ENCODE data around the gene TMEM130. TPM values are rescaled to one million over a fixed set of nuclear protein-coding genes. Genes with fewer than 3 reads are reported as not detected.

TMEM130 gene
- total and polyA plus RNA-seq, 9 of the 15 experiments (the other 6 are each of a cell fraction or from before 2014, with no cell fraction given), result 0.07 TPM; not detected in 8

- ATAC-seq (no peak), DNase-seq (ENCODE audit: extremely low read depth in 1 of 4, low spot score in 3 of 4) (no peak), FAIRE-seq (no peak)
- peaks cover 0 to 22% of the 10 kb centered on the region in 2 experiments; a peak in 2 of 5 replicates for H3K4me1 ChIP-seq (replicated peaks in 1 of 2; ENCODE audit: control insufficient read depth in 2 of 2, insufficient read depth in 2 of 2, low read length in 2 of 2)
- no peaks in the 10 kb centered on the region for H3K9me1 ChIP-seq (ENCODE audit: control insufficient read depth, insufficient read depth, low read length)
- no peak overlapping the region for H3K4me3 ChIP-seq
- POLR2A ChIA-PET, result no interaction called here
- TF ChIP-seq ZNF175 (CRISPR knock-in tag; IDR thresholded peaks at IDR 0.05; ENCODE audit: low read depth), result no peak
- no peak for TF ChIP-seq NR3C1 (CRISPR knock-in tag; IDR thresholded peaks at IDR 0.05)
- no peak for TF ChIP-seq ZSCAN32 (CRISPR knock-in tag; IDR thresholded peaks at IDR 0.05)
- no peak for TF ChIP-seq PCBP1 (IDR thresholded peaks at IDR 0.05; ENCODE audit: low read depth, low read length, poor library complexity, severe bottlenecking)
- 0 out of 2 replicates have a peak, but pooled peaks have one; percentile 4 for TF ChIP-seq EGR1 (conservative IDR thresholded peaks at IDR 0.05)
- no peak overlapping the region for H2AFZ ChIP-seq (ENCODE audit: low read depth, low read length)
- H3K36me3 ChIP-seq (ENCODE audit: control insufficient read depth, insufficient read depth, low read length), result no peaks in the 10 kb centered on the region
- no peaks in the 10 kb centered on the region for H3K9me3 ChIP-seq (replicated peaks; ENCODE audit: control insufficient read depth, insufficient read depth, low read depth, low read length)
- no peaks in the 10 kb centered on the region for H3K79me2 ChIP-seq (ENCODE audit: control insufficient read depth, insufficient read depth, low read length)
- no TSS peak for BruUV-seq (replicated peaks)
- in situ Hi-C loops (cut with MboI), result no loop called here
- 12% methylated on average over 9 of the region's 25 CpGs for WGBS (ENCODE audit: insufficient coverage, low coverage, missing lambda C conversion rate)
- H4K20me1 ChIP-seq (replicated peaks; ENCODE audit: control insufficient read depth, insufficient read depth, low read length), result 0 out of 2 replicates have a peak, but pooled peaks cover 7% of the 10 kb centered on the region
- CTCF ChIA-PET (ENCODE audit: low intra/inter-chr PET ratio), result no interaction called here
- intact Hi-C loops (cut with micrococcal nuclease), result no loop called here
- no peak overlapping the region for H3K27ac ChIP-seq (ENCODE audit: extremely low read depth, low read depth, low read length)
- no peak overlapping the region for H3K4me2 ChIP-seq (ENCODE audit: insufficient read depth, low read length)
- H3K27me3 ChIP-seq (ENCODE audit: control insufficient read depth in 2 of 2, insufficient read depth in 2 of 2, low read length in 2 of 2), result peaks cover 28 to 59% of the 10 kb centered on the region in 2 experiments; a peak in 4 of 5 replicates
- H3K9ac ChIP-seq (ENCODE audit: insufficient read depth in 1 of 2, low read depth in 2 of 2, low read length in 2 of 2), result no peak overlapping the region
These were observed 702 bp downstream of the TMEM130 start for GRCh38 chr7:98869027-98869596.

- intact Hi-C loops (cut with micrococcal nuclease), result no loop called here
- Histone ChIP-seq H3K27ac (ENCODE audit: extremely low read depth, low read depth, low read length) (no peak overlapping the region), H3K9me1 (ENCODE audit: control insufficient read depth, insufficient read depth, low read length) (no peaks in the 10 kb centered on the region), H3K4me3 (no peak overlapping the region), H3K4me1 (replicated peaks in 1 of 2; ENCODE audit: control insufficient read depth in 2 of 2, insufficient read depth in 2 of 2, low read length in 2 of 2) (peaks cover 0 to 22% of the 10 kb centered on the region in 2 experiments; a peak in 2 of 5 replicates), H3K4me2 (ENCODE audit: insufficient read depth, low read length) (no peak overlapping the region), H2AFZ (ENCODE audit: low read depth, low read length) (no peak overlapping the region), H3K9ac (ENCODE audit: insufficient read depth in 1 of 2, low read depth in 2 of 2, low read length in 2 of 2) (no peak overlapping the region), H3K9me3 (replicated peaks; ENCODE audit: control insufficient read depth, insufficient read depth, low read depth, low read length) (no peaks in the 10 kb centered on the region), H3K79me2 (ENCODE audit: control insufficient read depth, insufficient read depth, low read length) (no peaks in the 10 kb centered on the region), H3K36me3 (ENCODE audit: control insufficient read depth, insufficient read depth, low read length) (no peaks in the 10 kb centered on the region), H3K27me3 (ENCODE audit: control insufficient read depth in 2 of 2, insufficient read depth in 2 of 2, low read length in 2 of 2) (peaks cover 32 to 63% of the 10 kb centered on the region in 2 experiments; a peak in 4 of 5 replicates), H4K20me1 (replicated peaks; ENCODE audit: control insufficient read depth, insufficient read depth, low read length) (0 out of 2 replicates have a peak, but pooled peaks cover 7% of the 10 kb centered on the region)
- DNase-seq (ENCODE audit: extremely low read depth in 1 of 4, low spot score in 3 of 4) (no peak), ATAC-seq (no peak), FAIRE-seq (peak; percentile 56)
- POLR2A ChIA-PET, result no interaction called here
- 5% methylated on average over 2 of the region's 2 CpGs for WGBS (ENCODE audit: insufficient coverage, low coverage, missing lambda C conversion rate)
- no TSS peak for BruUV-seq (replicated peaks)
- in situ Hi-C loops (cut with MboI), result no loop called here
- CTCF ChIA-PET (ENCODE audit: low intra/inter-chr PET ratio), result no interaction called here
- TF ChIP-seq SMAD4 (CRISPR knock-in tag; conservative IDR thresholded peaks at IDR 0.05), result no peak
- no peak for TF ChIP-seq TCF15 (CRISPR knock-in tag; IDR thresholded peaks at IDR 0.05)
- TF ChIP-seq ARHGAP35 (IDR thresholded peaks at IDR 0.05; ENCODE audit: partially characterized antibody), result no peak
- TF ChIP-seq ZNF551 (CRISPR knock-in tag; IDR thresholded peaks at IDR 0.05), result no peak
- no peak for TF ChIP-seq CAMTA2 (CRISPR knock-in tag; conservative IDR thresholded peaks at IDR 0.05)
- no peak for TF ChIP-seq CTCF (IDR thresholded peaks at IDR 0.05 in 2 of 3, conservative IDR thresholded peaks at IDR 0.05 in 1 of 3; ENCODE audit: insufficient read depth in 2 of 3, low read depth in 1 of 3, low read length in 3 of 3)
- no peak for TF ChIP-seq ZNF253 (CRISPR knock-in tag; conservative IDR thresholded peaks at IDR 0.05)
- no peak for TF ChIP-seq NFE2L1 (tag; IDR thresholded peaks at IDR 0.05; ENCODE audit: borderline replicate concordance, low read depth)
- TF ChIP-seq MAX (CRISPR knock-in tag; IDR thresholded peaks at IDR 0.05), result no peak
- no peak for TF ChIP-seq HLTF (IDR thresholded peaks at IDR 0.05)
These were observed 1.4 kb downstream of the TMEM130 start for GRCh38 chr7:98868450-98868849.

All from K562 (cell line).